Measurements from ENCODE around the gene FUT7.

- TF ChIP-seq ZNF584 (CRISPR knock-in tag; IDR thresholded peaks at IDR 0.05; ENCODE audit: low read depth): no peak
- TF ChIP-seq USF2 (CRISPR knock-in tag; IDR thresholded peaks at IDR 0.05): no peak
- TF ChIP-seq SRSF9 (IDR thresholded peaks at IDR 0.05; ENCODE audit: borderline replicate concordance, low read depth, low read length): no peak
- no peak for TF ChIP-seq SRF (CRISPR knock-in tag; IDR thresholded peaks at IDR 0.05)
- no peak for TF ChIP-seq CTCF (IDR thresholded peaks at IDR 0.05 in 2 of 3, conservative IDR thresholded peaks at IDR 0.05 in 1 of 3; ENCODE audit: insufficient read depth in 2 of 3, low read depth in 1 of 3, low read length in 3 of 3)
- no peak for TF ChIP-seq MYC (IDR thresholded peaks at IDR 0.05; ENCODE audit: low read depth, low read length)
- no peak for TF ChIP-seq MYC (CRISPR knock-in tag; IDR thresholded peaks at IDR 0.05; ENCODE audit: borderline replicate concordance, low read depth)
- no peak for TF ChIP-seq PHF8 (IDR thresholded peaks at IDR 0.05; ENCODE audit: borderline replicate concordance, low read length)
These were observed 9.3 kb downstream of the FUT7 start for GRCh38 chr9:137022662-137023008.
